Epithelial cell of esophagus (primary cell): ENCODE data around the gene EPHA1.

Source experiments
- DNase-seq: peaks from one replicate; pipeline ENCODE4 v3.0.0; 2010; ENCODE audit warnings: low read depth
- H3K4me3 ChIP-seq: 2 replicates; pipeline ENCODE4 v1.5.1; 2011; ENCODE audit warnings: mild to moderate bottlenecking, low read length, control low read depth
- CTCF ChIP-seq: IDR thresholded peaks from 2 replicates; pipeline ENCODE4 v1.5.1; 2011; ENCODE audit warnings: low read depth, mild to moderate bottlenecking, low read length, control low read depth, inconsistent platforms; ENCODE audit not compliant: insufficient read depth; ENCODE audit errors: missing control alignments

The EPHA1 gene

GRCh38 chr7:143376396-143376795 lies 32.3 kb downstream of the EPHA1 start:
- no peak for TF ChIP-seq CTCF
- no peak overlapping the region for H3K4me3 ChIP-seq
- DNase-seq, result no peak

GRCh38 chr7:143375298-143376034 lies 33.2 kb downstream of the EPHA1 start:
- no peak overlapping the region for H3K4me3 ChIP-seq
- DNase-seq, result no peak
- no peak for TF ChIP-seq CTCF

GRCh38 chr7:143374561-143374960 lies 34.1 kb downstream of the EPHA1 start:
- H3K4me3 ChIP-seq, result no peak overlapping the region
- TF ChIP-seq CTCF, result no peak
- no peak for DNase-seq

GRCh38 chr7:143373255-143373794 lies 35.3 kb downstream of the EPHA1 start:
- H3K4me3 ChIP-seq, result no peak overlapping the region
- TF ChIP-seq CTCF, result no peak
- no peak for DNase-seq

GRCh38 chr7:143372070-143372469 lies 36.6 kb downstream of the EPHA1 start:
- TF ChIP-seq CTCF, result peak; percentile 49
- H3K4me3 ChIP-seq, result no peak overlapping the region
- peak; percentile 92 for DNase-seq

- DNase-seq, result no peak
- no peak for TF ChIP-seq CTCF
- no peak overlapping the region for H3K4me3 ChIP-seq
These were observed 38.7 kb downstream of the EPHA1 start for GRCh38 chr7:143369678-143370651.
